Measurements from ENCODE around the gene RNF13. TPM values are rescaled to one million over a fixed set of nuclear protein-coding genes. Genes with fewer than 3 reads are reported as not detected.

The RNF13 gene
- total and polyA plus RNA-seq, 2 donors (not counting 1 experiment from before 2014, with no cell fraction given): 38.0 to 86.5 TPM

DNA sequence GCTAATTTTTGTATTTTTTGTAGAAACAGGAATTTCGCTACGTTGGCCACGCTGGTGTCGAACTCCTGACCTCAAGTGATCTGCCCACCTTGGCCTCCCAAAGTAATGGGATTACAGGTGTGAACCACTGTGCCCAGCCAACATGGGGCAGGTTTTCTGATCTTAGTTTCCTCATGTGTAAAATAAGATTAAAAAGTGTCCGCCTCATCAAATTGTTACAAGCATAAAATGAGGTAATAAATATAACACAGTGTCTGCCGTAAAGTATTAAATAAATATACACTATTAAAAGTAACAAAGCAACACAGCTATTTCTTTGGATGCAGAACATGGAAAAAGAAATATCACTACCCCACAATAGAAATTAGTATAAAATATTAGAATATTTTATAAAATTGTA is 44.3 kb upstream of the RNF13 start:
- ATAC-seq (ENCODE audit: low read depth): no peak
- POLR2A ChIA-PET: no interaction called here
- intact Hi-C loops (cut with micrococcal nuclease): loop anchor here (5.0 kb wide), 1 partner anchor 199 kb away; no protein-coding TSS in a partner anchor
- no peak for TF ChIP-seq EZH2 (IDR thresholded peaks at IDR 0.05; ENCODE audit: borderline replicate concordance, insufficient read depth, low read depth, low read length, poor library complexity, severe bottlenecking)
- TF ChIP-seq, protein P1, sequence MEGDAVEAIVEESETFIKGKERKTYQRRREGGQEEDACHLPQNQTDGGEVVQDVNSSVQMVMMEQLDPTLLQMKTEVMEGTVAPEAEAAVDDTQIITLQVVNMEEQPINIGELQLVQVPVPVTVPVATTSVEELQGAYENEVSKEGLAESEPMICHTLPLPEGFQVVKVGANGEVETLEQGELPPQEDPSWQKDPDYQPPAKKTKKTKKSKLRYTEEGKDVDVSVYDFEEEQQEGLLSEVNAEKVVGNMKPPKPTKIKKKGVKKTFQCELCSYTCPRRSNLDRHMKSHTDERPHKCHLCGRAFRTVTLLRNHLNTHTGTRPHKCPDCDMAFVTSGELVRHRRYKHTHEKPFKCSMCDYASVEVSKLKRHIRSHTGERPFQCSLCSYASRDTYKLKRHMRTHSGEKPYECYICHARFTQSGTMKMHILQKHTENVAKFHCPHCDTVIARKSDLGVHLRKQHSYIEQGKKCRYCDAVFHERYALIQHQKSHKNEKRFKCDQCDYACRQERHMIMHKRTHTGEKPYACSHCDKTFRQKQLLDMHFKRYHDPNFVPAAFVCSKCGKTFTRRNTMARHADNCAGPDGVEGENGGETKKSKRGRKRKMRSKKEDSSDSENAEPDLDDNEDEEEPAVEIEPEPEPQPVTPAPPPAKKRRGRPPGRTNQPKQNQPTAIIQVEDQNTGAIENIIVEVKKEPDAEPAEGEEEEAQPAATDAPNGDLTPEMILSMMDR (IDR thresholded peaks at IDR 0.05): no peak
- Histone ChIP-seq H2AFZ (ENCODE audit: insufficient read depth, low read depth, low read length, poor library complexity, severe bottlenecking) (no peak overlapping the region), H3K36me3 (replicated peaks in 1 of 2; ENCODE audit: control extremely low read depth in 1 of 2, control insufficient read depth in 1 of 2, extremely low read depth in 1 of 2, insufficient read depth in 2 of 2, low read length in 1 of 2) (no peaks in the 10 kb centered on the region), H4K20me1 (ENCODE audit: control insufficient read depth, insufficient read depth, low read length, poor library complexity, severe bottlenecking) (no peaks in the 10 kb centered on the region), H3K27me3 (replicated peaks in 1 of 4; ENCODE audit: control extremely low read depth in 1 of 4, control insufficient read depth in 3 of 4, insufficient read depth in 4 of 4, low read length in 3 of 4) (peaks cover 0 to 4% (median 0%) of the 10 kb centered on the region in 4 experiments), H3K4me3 (ENCODE audit: control extremely low read depth in 1 of 5, extremely low read depth in 1 of 5, insufficient read depth in 1 of 5, low read depth in 2 of 5, low read length in 4 of 5) (no peak overlapping the region), H3K9me3 (ENCODE audit: control extremely low read depth in 1 of 3, control insufficient read depth in 2 of 3, insufficient read depth in 1 of 3, low read length in 2 of 3) (no peaks in the 10 kb centered on the region), H3K9ac (ENCODE audit: low read length) (no peak overlapping the region), H3K4me1 (ENCODE audit: control insufficient read depth in 2 of 2, insufficient read depth in 2 of 2, low read length in 2 of 2) (no peaks in the 10 kb centered on the region), H3K27ac (ENCODE audit: low read length in 2 of 2) (no peak overlapping the region), H3K4me2 (replicated peaks; ENCODE audit: low read depth, low read length, poor library complexity, severe bottlenecking) (no peak overlapping the region), H3K79me2 (ENCODE audit: control insufficient read depth, insufficient read depth, low read length) (no peaks in the 10 kb centered on the region)
- CTCF ChIA-PET: interaction anchor here (0.6 to 17.2 kb wide), 4 partner anchors 17 to 954 kb away, joined by 3 to 307 read pairs (median 8); partner anchors contain the start of gene COMMD2
- Mint-ChIP-seq H3K4me3 (no peak overlapping the region), H3K27me3 (peaks cover 33% of the 10 kb centered on the region), H3K4me1 (no peaks in the 10 kb centered on the region), H3K9me3 (ENCODE audit: insufficient read depth) (no peaks in the 10 kb centered on the region), H3K27ac (no peak overlapping the region)
- WGBS (ENCODE audit: insufficient coverage): 93% methylated on average over 4 of the region's 6 CpGs
- DNase-seq: no peak

- intact Hi-C loops (cut with micrococcal nuclease): no loop called here
Measured at GRCh38 chr3:149770246-149770645, 42.8 kb upstream of the RNF13 start.

More at GRCh38 chr3:149770246-149770645, 42.8 kb upstream of the RNF13 start:
- no peaks in the 10 kb centered on the region for H4K20me1 ChIP-seq (ENCODE audit: control insufficient read depth, insufficient read depth, low read length, poor library complexity, severe bottlenecking)
- H2AFZ ChIP-seq (ENCODE audit: insufficient read depth, low read depth, low read length, poor library complexity, severe bottlenecking): no peak overlapping the region
- no peaks in the 10 kb centered on the region for H3K27me3 ChIP-seq (replicated peaks in 1 of 4; ENCODE audit: control extremely low read depth in 1 of 4, control insufficient read depth in 3 of 4, insufficient read depth in 4 of 4, low read length in 3 of 4)
- WGBS (ENCODE audit: insufficient coverage): no CpG with 5 or more reads among the region's 2 CpGs
- DNase-seq (no peak), ATAC-seq (ENCODE audit: low read depth) (no peak)
- ChIA-PET CTCF (interaction anchor here (0.9 to 17.2 kb wide), 19 partner anchors 7 to 650 kb away, joined by 3 to 307 read pairs (median 4); partner anchors contain the start of gene COMMD2), POLR2A (no interaction called here)
- no peak overlapping the region for H3K27ac ChIP-seq (ENCODE audit: low read length in 2 of 2)
- Mint-ChIP-seq H3K27ac (no peak overlapping the region), H3K4me3 (no peak overlapping the region), H3K4me1 (no peaks in the 10 kb centered on the region), H3K27me3 (peaks cover 24% of the 10 kb centered on the region), H3K9me3 (ENCODE audit: insufficient read depth) (no peaks in the 10 kb centered on the region)
- H3K4me3 ChIP-seq (ENCODE audit: control extremely low read depth in 1 of 5, extremely low read depth in 1 of 5, insufficient read depth in 1 of 5, low read depth in 2 of 5, low read length in 4 of 5): no peak overlapping the region
- no peak overlapping the region for H3K4me2 ChIP-seq (replicated peaks; ENCODE audit: low read depth, low read length, poor library complexity, severe bottlenecking)
- no peaks in the 10 kb centered on the region for H3K36me3 ChIP-seq (replicated peaks in 1 of 2; ENCODE audit: control extremely low read depth in 1 of 2, control insufficient read depth in 1 of 2, extremely low read depth in 1 of 2, insufficient read depth in 2 of 2, low read length in 1 of 2)
- H3K79me2 ChIP-seq (ENCODE audit: control insufficient read depth, insufficient read depth, low read length): no peaks in the 10 kb centered on the region
- no peaks in the 10 kb centered on the region for H3K9me3 ChIP-seq (ENCODE audit: control extremely low read depth in 1 of 3, control insufficient read depth in 2 of 3, insufficient read depth in 1 of 3, low read length in 2 of 3)
- H3K9ac ChIP-seq (ENCODE audit: low read length): no peak overlapping the region
- no peaks in the 10 kb centered on the region for H3K4me1 ChIP-seq (ENCODE audit: control insufficient read depth in 2 of 2, insufficient read depth in 2 of 2, low read length in 2 of 2)
- TF ChIP-seq EZH2 (IDR thresholded peaks at IDR 0.05; ENCODE audit: borderline replicate concordance, insufficient read depth, low read depth, low read length, poor library complexity, severe bottlenecking): no peak
- TF ChIP-seq, protein P1 (IDR thresholded peaks at IDR 0.05): no peak
